ENCODE results near the gene SYT7. TPM values are rescaled to one million over a fixed set of nuclear protein-coding genes. Genes with fewer than 3 reads are reported as not detected.

Gene SYT7
- total RNA-seq, 1 donor from 2014 or later: 1.3 TPM

- no peak for DNase-seq (ENCODE audit: extremely low read depth, low read depth, low spot score)
Observed at GRCh38 chr11:61555978-61556377, 24.9 kb downstream of the SYT7 start.

GRCh38 chr11:61555051-61555969 is 25.6 kb downstream of the SYT7 start:
- no peak for DNase-seq (ENCODE audit: extremely low read depth, low read depth, low spot score)

GRCh38 chr11:61554172-61554988 is 26.5 kb downstream of the SYT7 start:
- no peak for DNase-seq (ENCODE audit: extremely low read depth, low read depth, low spot score)

GRCh38 chr11:61553373-61554171 is 27.3 kb downstream of the SYT7 start:
- no peak for DNase-seq (ENCODE audit: extremely low read depth, low read depth, low spot score)

GRCh38 chr11:61552108-61552635 is 28.7 kb downstream of the SYT7 start:
- no peak for DNase-seq (ENCODE audit: extremely low read depth, low read depth, low spot score)

GRCh38 chr11:61551634-61552033 is 29.2 kb downstream of the SYT7 start:
- DNase-seq (ENCODE audit: extremely low read depth, low read depth, low spot score): no peak

- no peak for DNase-seq (ENCODE audit: extremely low read depth, low read depth, low spot score)
Observed at GRCh38 chr11:61550665-61551227, 30.1 kb downstream of the SYT7 start.

GRCh38 chr11:61549662-61550568 is 31.0 kb downstream of the SYT7 start:
- no peak for DNase-seq (ENCODE audit: extremely low read depth, low read depth, low spot score)

GRCh38 chr11:61549177-61549576 is 31.7 kb downstream of the SYT7 start:
- no peak for DNase-seq (ENCODE audit: extremely low read depth, low read depth, low spot score)

GRCh38 chr11:61547246-61547645 is 33.6 kb downstream of the SYT7 start:
- DNase-seq (ENCODE audit: extremely low read depth, low read depth, low spot score): no peak

GRCh38 chr11:61546663-61547062 is 34.2 kb downstream of the SYT7 start:
- no peak for DNase-seq (ENCODE audit: extremely low read depth, low read depth, low spot score)

GRCh38 chr11:61545921-61546320 is 35.0 kb downstream of the SYT7 start:
- no peak for DNase-seq (ENCODE audit: extremely low read depth, low read depth, low spot score)

GRCh38 chr11:61545341-61545740 is 35.5 kb downstream of the SYT7 start:
- DNase-seq (ENCODE audit: extremely low read depth, low read depth, low spot score): no peak

GRCh38 chr11:61544466-61544865 is 36.4 kb downstream of the SYT7 start:
- DNase-seq (ENCODE audit: extremely low read depth, low read depth, low spot score): no peak

GRCh38 chr11:61543606-61544306 is 37.1 kb downstream of the SYT7 start:
- DNase-seq (ENCODE audit: extremely low read depth, low read depth, low spot score): no peak

- no peak for DNase-seq (ENCODE audit: extremely low read depth, low read depth, low spot score)
Observed at GRCh38 chr11:61542705-61543104, 38.2 kb downstream of the SYT7 start.

- no peak for DNase-seq (ENCODE audit: extremely low read depth, low read depth, low spot score)
Observed at GRCh38 chr11:61542024-61542461, 38.8 kb downstream of the SYT7 start.

GRCh38 chr11:61541598-61541997 is 39.3 kb downstream of the SYT7 start:
- DNase-seq (ENCODE audit: extremely low read depth, low read depth, low spot score): no peak

GRCh38 chr11:61540528-61540927 is 40.3 kb downstream of the SYT7 start:
- DNase-seq (ENCODE audit: extremely low read depth, low read depth, low spot score): no peak

Measured in glomerular endothelial cell (primary cell).